ENCODE measurements around the gene KCNJ5.

KCNJ5 gene

GRCh38 chr11:128890543-128891368 lies at the start of gene KCNJ5:
Gene KCNJ5, plus strand, starts transcription at chr11:128891356. Its CDS starts 19,918 bp downstream, at chr11:128911274.
- no peak for DNase-seq (ENCODE audit: low spot score)

DNA sequence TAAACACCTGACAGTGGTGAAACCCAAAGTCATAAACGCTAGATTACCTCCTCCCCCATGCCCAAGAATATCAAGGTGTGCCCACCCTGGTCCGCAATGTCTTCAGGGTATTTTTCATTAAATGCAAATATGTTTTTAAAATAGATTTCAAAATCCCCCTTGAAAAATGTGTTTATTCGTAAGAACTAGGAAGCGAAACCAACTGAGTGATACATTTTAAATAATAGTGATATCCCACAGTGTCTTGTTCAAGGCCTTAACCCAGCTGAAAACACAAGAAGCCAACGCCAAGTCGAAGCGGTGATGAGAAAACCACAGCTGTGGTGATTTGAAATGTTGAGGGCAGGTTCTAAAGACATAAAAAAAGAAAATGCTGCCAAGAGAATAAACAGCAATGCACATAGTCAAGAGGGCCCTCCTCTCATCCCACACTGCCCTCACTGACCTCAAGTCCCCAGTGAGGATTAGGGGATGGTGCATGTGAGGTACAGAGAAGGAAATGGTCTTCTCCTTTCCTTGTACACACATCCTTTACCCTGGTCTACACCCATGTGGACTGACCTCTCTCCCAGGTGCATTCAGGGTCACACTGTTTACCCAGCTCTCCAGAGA lies 49.6 kb upstream of the KCNJ5 start:
- peak; percentile 90 for DNase-seq (ENCODE audit: low spot score)

GRCh38 chr11:128843198-128843785 lies 47.9 kb upstream of the KCNJ5 start:
- DNase-seq (ENCODE audit: low spot score), result no peak

DNA sequence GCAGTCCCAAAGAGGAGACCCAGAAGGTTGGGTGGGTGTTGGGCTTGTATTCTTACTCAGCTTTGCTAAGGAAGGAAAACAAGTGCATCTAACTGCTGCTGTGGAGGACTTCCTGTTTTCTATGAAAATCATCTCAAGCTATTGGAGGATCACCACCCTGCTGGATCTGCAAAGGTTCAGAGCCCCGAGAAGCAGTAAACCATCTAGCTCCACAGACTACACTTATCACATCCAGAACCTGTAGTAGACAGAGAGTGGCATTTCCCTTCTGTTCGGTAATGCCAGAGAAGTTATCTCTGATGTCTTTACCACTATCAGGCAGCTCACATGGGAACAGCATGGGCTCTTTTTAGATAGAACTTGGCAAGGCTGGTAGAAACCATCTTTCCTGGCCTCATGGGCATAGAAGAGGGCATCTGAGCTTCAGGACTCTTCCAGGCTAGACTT lies 45.8 kb upstream of the KCNJ5 start:
- DNase-seq (ENCODE audit: low spot score), result peak; percentile 67

DNA sequence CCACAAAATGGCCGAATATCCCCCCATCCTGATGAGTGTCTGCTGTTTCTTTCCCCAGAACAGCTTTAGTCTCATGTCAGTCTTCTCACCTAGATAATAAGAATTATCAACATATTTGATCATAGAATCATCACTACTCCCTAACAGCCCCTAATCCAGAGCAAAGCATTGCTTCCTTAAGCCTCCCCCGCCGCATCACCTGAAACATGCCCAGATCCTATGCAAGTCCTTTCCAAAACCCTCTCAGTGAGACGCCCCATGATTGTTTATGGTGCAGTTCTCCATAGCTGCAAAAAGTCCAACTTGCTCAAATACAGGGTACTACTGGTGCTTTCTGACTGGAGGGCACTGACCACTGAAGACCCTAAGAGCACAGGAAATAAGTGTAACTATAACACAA lies 44.2 kb upstream of the KCNJ5 start:
- no peak for DNase-seq (ENCODE audit: low spot score)

DNA sequence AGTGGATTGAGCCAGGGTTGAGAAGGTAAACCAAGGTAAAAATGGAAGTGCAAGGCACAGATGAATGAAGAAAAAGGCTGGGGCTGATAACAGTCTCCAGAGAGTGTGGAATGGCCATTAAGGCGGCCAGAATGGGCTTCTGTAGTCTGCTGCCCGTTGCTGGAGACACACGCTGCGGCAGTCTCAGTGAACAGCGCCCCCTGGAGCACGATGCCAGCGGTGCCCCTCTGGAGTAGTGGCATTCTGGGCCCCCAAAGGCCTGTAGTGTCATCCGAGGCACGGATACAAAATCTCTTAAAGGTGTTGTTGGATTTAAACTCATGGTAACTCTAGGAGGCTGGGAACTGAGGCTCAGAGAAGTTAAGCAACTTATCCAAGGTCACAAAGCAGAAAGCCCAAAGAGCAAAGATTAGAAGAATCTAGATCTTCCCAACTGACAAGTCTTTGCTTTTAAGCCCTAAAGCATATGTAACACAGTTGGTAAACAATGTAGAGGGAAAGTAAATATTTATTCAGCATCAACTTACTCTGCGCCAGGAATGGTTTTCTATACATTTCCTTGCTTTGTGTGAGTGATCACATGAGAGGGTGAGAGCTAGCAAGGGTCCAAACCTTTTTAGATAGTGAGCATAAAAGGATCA lies 42.2 kb upstream of the KCNJ5 start:
- peak; percentile 84 for DNase-seq (ENCODE audit: low spot score)

GRCh38 chr11:128852327-128853023 lies 38.7 kb upstream of the KCNJ5 start:
- no peak for DNase-seq (ENCODE audit: low spot score)

DNA sequence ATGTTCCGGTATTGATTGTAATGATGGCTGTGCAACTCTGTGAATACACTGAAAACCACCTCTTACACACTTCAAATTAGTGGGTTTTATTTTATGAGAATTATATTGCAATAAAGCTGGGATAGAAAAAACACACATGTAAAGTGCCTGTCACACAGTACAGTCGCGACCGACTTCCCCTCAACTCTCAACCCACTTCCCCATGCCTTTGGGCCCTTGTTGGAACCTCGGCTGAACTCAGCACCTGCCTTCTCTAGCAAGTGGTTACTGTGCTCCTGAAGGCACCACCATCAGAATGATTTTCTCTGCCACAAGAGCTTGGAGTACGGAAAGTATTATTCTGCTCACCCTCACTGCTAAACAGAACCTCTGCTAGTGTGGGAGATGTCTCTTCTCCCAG lies 37.6 kb upstream of the KCNJ5 start:
- no peak for DNase-seq (ENCODE audit: low spot score)

GRCh38 chr11:128854841-128855240 lies 36.3 kb upstream of the KCNJ5 start:
- no peak for DNase-seq (ENCODE audit: low spot score)

- no peak for DNase-seq (ENCODE audit: low spot score)
Measured at GRCh38 chr11:128856241-128856640, 34.9 kb upstream of the KCNJ5 start.

- no peak for DNase-seq (ENCODE audit: low spot score)
Measured at GRCh38 chr11:128857341-128857740, 33.8 kb upstream of the KCNJ5 start.

GRCh38 chr11:128859563-128860441 lies 31.4 kb upstream of the KCNJ5 start:
- DNase-seq (ENCODE audit: low spot score), result peak; percentile 87

- no peak for DNase-seq (ENCODE audit: low spot score)
Measured at GRCh38 chr11:128860571-128861361, 30.4 kb upstream of the KCNJ5 start.

- no peak for DNase-seq (ENCODE audit: low spot score)
Measured at GRCh38 chr11:128862406-128862805, 28.8 kb upstream of the KCNJ5 start.

DNA sequence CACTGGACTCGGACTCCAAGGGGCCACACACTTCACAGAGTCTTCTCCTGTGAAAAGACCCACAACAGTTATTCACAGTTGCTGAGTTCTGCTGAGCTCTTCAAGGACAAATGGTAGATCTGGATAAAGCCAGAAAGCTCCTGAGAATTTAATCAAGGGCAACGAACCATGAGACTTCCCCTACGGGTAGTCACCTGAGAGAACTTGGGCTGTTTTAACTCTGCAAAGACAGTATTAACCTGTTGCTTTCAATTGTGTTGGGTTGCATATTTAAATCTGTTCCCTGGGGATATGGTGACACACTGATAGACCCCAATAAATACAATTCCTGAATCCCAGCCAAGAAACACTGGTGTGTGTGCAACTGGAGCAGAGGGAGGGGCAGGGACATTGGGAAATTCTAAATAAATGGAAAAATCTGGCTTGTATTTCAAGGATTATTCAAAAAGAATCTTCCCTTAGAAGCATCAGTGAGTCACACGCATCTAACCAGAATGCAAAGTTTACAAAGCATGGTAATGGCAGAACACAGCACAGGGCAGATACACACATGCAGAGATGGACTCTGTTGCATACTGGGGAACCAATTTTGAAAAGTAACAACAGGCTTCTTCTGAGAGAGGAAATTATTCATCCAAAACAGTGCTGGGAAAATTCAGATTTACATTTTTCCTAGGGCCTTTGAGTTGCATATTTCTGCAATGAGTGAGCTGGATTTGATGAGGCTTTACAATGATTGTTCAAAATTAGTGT lies 28.1 kb upstream of the KCNJ5 start:
- DNase-seq (ENCODE audit: low spot score), result no peak

DNA sequence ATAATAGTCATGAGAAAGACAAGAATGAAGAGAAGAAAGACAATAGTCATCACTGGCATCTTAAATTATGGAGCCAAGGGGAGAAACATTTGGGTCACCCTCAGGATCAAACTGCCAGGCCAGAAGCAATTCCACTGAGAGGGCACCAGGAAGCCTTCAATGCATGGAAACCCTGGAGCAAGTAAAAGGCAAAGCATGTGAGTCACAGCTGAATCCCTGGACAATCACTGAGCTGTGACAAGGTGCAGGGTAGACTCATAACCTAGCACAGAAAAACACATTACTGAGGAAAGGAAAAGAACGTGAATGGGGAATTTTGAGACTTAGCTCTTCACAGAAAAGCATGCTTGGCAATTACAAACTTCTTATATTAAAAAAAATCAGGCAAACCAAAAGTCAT lies 25.7 kb upstream of the KCNJ5 start:
- no peak for DNase-seq (ENCODE audit: low spot score)

GRCh38 chr11:128867277-128867676 lies 23.9 kb upstream of the KCNJ5 start, which contains the start of gene KCNJ1:
Gene KCNJ1, minus strand, starts transcription at chr11:128867296. Its CDS starts 27,053 bp downstream, at chr11:128840243.
- no peak for DNase-seq (ENCODE audit: low spot score)

GRCh38 chr11:128868841-128869671 lies 22.1 kb upstream of the KCNJ5 start:
- DNase-seq (ENCODE audit: low spot score), result no peak
